GM18868 (cell line): Measurements from ENCODE around the gene PGGHG.
"Not testable (repeated sequence)": the region's sequence is repeated elsewhere in the genome, so short reads cannot be mapped to it uniquely, and the experiment has no call there.

Experiments
- ATAC-seq: cut with Tn5 transposase; IDR thresholded peaks from one replicate; pipeline ENCODE4 v1.9.1; 2021; ENCODE audit warnings: mild to moderate bottlenecking, moderate library complexity; ENCODE audit not compliant: unreplicated experiment

The PGGHG gene

GRCh38 chr11:326842-327580 lies 38.1 kb downstream of the PGGHG start:
- peak; percentile 66 for ATAC-seq

GRCh38 chr11:327581-327923 lies 38.6 kb downstream of the PGGHG start:
- no peak for ATAC-seq

GRCh38 chr11:328012-328411 lies 39.1 kb downstream of the PGGHG start:
- no peak for ATAC-seq

- ATAC-seq, result not testable (repeated sequence)
Observed at GRCh38 chr11:328516-329100, 39.7 kb downstream of the PGGHG start.

DNA sequence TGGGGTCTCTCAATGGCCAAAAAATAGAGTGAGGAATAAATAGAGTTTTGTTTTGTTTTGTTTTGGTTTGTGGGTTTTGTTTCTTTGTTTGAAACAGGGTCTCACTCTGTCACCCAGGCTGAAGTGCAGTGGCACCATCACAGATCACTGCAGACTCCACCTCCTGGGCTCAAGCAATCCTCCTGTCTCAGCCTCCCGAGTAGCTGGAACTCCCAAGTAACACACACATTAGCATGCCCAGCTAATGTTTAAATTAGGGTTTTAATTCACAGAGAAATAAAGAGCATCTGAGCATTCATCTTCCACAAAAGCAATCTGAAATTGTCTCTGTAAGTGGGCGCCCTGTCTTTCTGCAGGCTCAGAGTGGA lies 40.9 kb downstream of the PGGHG start:
- ATAC-seq, result no peak

- no peak for ATAC-seq
Observed at GRCh38 chr11:330307-330693, 41.4 kb downstream of the PGGHG start.

- no peak for ATAC-seq
Observed at GRCh38 chr11:330694-331357, 41.9 kb downstream of the PGGHG start.

DNA sequence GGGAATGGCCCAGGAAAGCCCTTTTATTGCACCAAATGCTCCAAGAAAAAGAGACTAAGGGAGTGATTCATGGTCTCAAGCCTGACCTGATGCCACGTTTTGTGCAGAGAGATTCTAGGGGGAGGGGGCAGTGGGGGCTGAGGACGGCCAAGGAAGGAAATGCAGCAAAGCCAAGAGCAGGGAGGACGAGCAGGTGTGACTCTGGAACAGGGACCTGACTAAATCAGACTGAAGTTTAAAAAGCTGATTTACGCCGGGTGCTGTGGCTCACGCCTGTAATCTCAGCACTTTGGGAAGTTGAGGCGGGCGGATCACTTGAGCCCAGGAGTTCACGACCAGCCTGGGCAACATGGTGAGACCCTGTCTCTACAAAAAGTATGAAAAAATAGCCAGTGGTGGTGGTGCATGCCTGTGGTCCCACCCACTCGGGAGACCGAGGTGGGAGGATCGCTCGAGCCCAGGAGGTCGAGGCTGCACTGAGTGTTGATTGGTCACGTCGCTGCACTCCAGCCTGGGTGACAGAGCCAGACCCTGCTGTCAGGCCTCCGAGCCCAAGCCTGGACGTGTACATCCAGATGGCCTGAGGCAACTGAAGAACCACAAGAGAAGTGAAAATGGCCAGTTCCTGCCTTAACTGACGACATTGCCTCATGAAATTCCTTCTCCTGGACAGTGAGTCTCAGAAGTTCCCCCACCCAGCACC lies 42.6 kb downstream of the PGGHG start:
- no peak for ATAC-seq

- no peak for ATAC-seq
Observed at GRCh38 chr11:332651-333480, 43.9 kb downstream of the PGGHG start.

DNA sequence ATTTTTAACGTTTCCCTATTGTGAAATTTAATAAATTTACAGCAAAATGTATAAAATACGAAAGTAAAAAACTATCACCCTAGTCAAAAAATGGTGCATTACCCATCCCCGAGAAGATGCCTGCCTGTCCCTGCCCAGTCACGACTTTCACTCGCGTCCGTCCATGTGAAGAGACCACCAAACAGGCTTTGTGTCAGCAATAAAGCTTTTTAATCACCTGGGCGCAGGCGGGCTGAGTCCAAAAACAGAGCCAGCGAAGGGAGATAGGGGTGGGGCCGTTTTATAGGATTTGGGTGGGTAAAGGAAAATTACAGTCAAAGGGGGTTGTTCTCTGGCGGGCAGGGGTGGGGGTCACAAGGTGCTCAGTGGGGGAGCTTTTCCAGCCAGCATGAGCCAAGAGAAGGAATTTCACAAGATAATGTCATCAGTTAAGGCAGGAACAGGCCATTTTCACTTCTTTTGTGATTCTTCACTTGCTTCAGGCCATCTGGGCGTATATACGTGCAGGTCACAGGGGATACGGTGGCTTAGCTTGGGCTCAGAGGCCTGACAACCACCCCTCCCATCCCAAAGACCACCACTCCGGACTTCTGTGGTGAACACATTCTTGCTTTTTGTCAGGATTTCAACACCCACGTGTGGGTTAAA lies 44.8 kb downstream of the PGGHG start:
- ATAC-seq, result not testable (repeated sequence)

DNA sequence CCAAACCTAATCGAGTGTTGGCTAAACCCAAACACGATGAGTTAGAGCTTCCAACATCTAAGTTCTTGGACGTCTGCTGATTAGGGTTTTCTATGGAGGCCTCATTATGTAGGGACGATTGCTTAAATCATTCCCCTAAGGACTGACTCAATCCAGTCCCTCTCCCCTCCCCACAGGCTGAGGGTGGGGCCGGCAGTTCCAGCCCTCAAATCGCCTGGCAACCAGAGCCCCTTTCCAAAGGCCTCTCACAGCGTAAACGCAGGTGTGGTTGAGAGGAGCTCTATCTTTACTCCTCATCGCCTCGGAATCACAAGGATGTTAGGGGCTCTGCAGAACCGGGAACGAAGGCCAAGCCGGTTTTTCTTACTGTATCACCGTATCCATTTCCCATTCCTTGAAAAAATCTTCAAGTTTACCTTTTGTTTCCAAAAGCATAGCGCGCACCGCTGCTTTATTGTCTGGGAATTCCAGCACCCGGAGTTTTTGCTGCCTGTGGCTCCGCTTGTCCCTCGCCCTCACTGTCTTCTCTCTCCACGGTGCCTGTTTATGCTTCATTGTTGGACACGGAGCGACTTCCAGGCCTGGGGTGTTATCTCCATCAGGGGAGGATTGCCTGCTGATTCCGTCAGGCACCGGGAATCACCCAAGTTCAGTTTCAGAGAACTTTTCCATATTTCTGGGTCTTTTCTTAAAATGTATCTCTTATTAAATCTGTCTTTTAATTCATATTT lies 45.5 kb downstream of the PGGHG start:
- no peak for ATAC-seq

DNA sequence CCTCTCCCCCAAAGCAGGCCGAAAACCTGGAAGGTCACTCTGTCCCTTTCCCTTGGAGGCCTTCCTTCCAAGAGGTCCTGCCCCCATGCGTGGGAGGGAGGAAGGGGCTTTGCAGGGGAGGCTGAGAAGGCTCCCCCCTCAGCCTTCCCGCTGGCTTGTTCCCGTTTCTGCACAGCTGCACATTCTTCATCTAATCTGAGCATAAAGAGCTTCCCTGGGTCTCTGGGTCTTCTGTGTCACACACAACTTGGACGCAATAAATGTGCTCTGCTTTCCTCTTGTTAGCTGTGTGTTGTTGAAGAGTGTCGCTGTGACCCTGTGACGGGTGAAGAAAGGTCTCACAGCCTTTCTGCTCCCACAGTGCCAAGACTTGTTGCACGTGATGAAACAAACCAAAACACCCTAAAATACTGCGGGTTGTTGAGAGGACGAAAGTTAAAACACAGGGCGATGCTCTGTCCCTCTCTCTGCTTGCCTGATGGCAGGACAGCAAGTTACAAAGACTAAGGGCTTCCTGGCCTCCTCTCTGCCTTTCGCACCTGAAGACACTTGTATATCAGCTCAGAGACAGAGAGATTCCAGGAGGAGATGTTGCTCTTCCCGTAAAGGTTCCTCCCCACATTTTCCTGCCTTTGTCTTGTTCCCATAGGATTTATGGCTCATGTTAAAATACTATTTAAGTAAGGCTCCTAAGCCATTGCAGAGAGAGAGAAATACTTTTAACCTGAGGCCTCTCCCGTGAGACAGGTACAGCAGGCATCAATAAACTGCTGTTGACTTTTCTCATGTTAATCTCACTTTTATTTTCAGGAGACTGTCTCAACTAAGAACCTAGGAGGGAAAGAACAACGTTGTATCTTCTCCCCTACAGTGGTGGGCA lies 47.1 kb downstream of the PGGHG start:
- ATAC-seq, result no peak

DNA sequence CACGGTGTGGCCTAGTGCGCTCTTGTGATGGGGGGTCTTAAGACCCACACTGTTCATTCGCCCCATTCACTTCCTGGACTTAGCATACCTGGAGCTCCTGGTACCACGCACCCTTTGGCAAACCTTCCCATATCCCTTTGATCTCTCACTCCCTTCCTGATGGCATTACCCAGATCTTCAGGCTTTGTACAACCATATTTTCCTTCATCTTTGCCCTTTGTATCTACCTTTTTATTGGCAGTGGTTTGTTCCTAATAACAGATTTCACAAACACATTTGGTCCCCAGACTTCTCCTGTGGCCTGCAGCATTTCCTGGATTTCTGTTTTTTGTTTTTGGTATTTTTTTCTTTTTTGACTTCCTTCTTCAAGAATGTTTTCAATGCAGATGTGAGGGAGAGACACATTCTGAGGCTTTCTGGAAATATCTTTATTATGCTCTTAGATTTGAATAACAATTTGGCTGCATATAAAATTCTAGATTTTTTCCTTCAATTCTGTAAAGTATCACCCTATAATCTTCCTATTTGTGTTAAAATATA lies 47.8 kb downstream of the PGGHG start:
- ATAC-seq, result no peak

DNA sequence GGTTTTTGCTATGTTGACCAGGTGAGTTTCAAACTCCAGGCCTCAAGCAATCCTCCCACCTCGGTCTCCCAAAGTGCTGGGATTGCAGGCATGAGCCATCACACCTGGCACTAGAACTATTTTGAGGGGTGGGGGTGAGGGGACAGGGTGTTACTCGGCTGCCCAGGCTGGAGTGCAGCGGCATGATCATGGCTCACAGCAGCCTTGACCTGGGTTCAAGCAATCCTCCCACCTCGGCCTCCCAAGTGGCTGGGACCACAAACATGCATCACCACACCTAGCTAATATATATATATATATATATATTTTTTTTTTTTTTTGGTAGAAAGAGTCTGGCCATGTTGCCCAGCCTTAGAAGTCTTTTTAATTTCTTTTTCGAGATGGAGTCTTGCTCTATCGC lies 48.8 kb downstream of the PGGHG start:
- no peak for ATAC-seq

DNA sequence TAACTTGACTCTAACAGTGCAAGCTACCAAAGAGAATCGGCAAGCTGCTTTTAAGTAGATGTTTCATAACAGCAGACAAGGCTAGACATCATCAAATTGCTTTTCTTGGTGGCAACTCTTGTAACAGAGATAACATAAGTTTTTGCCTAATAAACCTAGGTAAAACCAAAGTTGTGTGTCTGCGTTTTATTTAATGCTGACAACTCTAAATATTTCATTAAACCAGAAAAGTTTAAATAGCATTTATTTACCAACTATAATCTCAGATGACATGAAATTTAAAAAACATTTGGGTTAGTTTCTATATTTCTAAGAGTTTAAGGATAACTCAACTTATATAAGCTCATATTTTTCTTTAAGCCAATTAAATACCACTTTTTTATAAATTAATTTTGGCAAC lies 51.0 kb downstream of the PGGHG start:
- ATAC-seq, result no peak

GRCh38 chr11:340539-341512 lies 51.9 kb downstream of the PGGHG start:
- ATAC-seq, result no peak

GRCh38 chr11:342328-342727 lies 53.4 kb downstream of the PGGHG start:
- no peak for ATAC-seq
